Heart left ventricle (tissue), 16 donors: ENCODE measurements around the gene HLA-DPB1. TPM values are rescaled to one million over a fixed set of nuclear protein-coding genes. Genes with fewer than 3 reads are reported as not detected.

Source experiments
- ATAC-seq, 4 donors: fragments of 200-7000 bp; cut with Tn5 transposase; one replicate each; pipeline ENCODE4 v1.9.1; 2020 to 2022; ENCODE audit warnings: moderate library complexity in 4 of 4, mild to moderate bottlenecking in 3 of 4, moderate number of reproducible peaks in 1 of 4
- DNase-seq, 5 donors: peaks; one replicate each; pipeline ENCODE4 v3.0.0-alpha.2; 2020
- H3K27ac ChIP-seq, 12 donors: fragments of 200-600 bp; sonication (generic) in 4 of 12; one replicate each; pipeline versions ENCODE4 v1.5.0 to v1.8.0; 2016 to 2022; ENCODE audit warnings: mild to moderate bottlenecking in 2 of 12
- H3K27me3 ChIP-seq, 9 donors: fragments of 200-600 bp; sonication (generic) in 2 of 9; one replicate each; pipeline versions ENCODE4 v1.5.1 to v1.8.0; 2016 to 2022; ENCODE audit warnings: mild to moderate bottlenecking in 3 of 9
- H3K36me3 ChIP-seq, 9 donors: fragments of 200-600 bp; sonication (generic) in 2 of 9; one replicate each; pipeline versions ENCODE4 v1.5.0 to v1.8.0; 2018 to 2022; ENCODE audit warnings: mild to moderate bottlenecking in 2 of 9
- H3K4me1 ChIP-seq, 12 donors: fragments of 200-600 bp; sonication (generic) in 4 of 12; one replicate each; pipeline versions ENCODE4 v1.5.0 to v1.8.0; 2016 to 2022; ENCODE audit warnings: mild to moderate bottlenecking in 3 of 12
- H3K4me3 ChIP-seq, 12 donors: fragments of 200-600 bp; sonication (generic) in 4 of 12; one replicate each; pipeline versions ENCODE4 v1.5.0 to v1.8.0; 2017 to 2022; ENCODE audit warnings: mild to moderate bottlenecking in 9 of 12, moderate library complexity in 4 of 12
- H3K9me3 ChIP-seq, 12 donors: fragments of 200-600 bp; sonication (generic) in 4 of 12; one replicate each; pipeline versions ENCODE4 v1.5.0 to v1.8.0; 2016 to 2022; ENCODE audit warnings: mild to moderate bottlenecking in 1 of 12
- CTCF ChIP-seq, 12 donors: fragments of 200-600 bp; sonication (generic) in 4 of 12; IDR thresholded peaks; one replicate each; pipeline versions ENCODE4 v1.5.0 to v1.8.0; 2018 to 2022; ENCODE audit warnings: antibody characterized with exemption in 12 of 12, mild to moderate bottlenecking in 5 of 12
- POLR2A ChIP-seq, 2 donors: fragments of 450-650 bp; IDR thresholded peaks; one replicate each; pipeline ENCODE4 v1.6.1; 2017; ENCODE audit warnings: antibody characterized with exemption in 2 of 2, mild to moderate bottlenecking in 2 of 2, moderate library complexity in 2 of 2
- WGBS, 4 donors: extraction: QIAGEN DNeasy Blood & Tissue Kit in 2 of 4; methylation state at CpG; one replicate each; pipeline versions ENCODE4 v1.1.5 to v1.1.7; 2013 to 2018; 5-methylcytosine and 5-hydroxymethylcytosine counted together
- intact Hi-C, 10 donors: fragments of 100-400 bp; cut with DNase I; formaldehyde crosslinking; loops; one replicate each; pipeline versions ENCODE4 v1.11.1 to v1.14.2; 2022
- polyA plus RNA-seq, 2 donors: library from polyadenylated mRNA; stranded (reverse); fragments of 200-250 nt; gene quantifications; one replicate each; pipeline ENCODE4 v1.2.3, GENCODE V29; 2013
- total RNA-seq, 9 donors: library from RNA; depleted of rRNA in 2 of 9; stranded (reverse); fragments of >200 nt in 2 of 9; fragmentation: NEBNext Ultra II Directional in 3 of 9; extraction: Animal tissue kit (Norgen Biotek cat#: 25700) in 3 of 9; gene quantifications; one replicate each; pipeline versions ENCODE4 v1.1.0 to v1.2.4, GENCODE V29; 2016 to 2023
- donor health status: ischemic (EF 13 %, LVEDD 7.1; RV severe dilation, severe dysfunction).
- donor health status: healthy with polysubstance abuse.
- donor health status: DM: no; HTN: yes; CAD: no.
- donor health status: DM: no; HTN: no; CAD: no.
- donor health status: ischemic (EF 25% LVEDD 6.9; RV normal size, moderate dysfunction).
- donor health status: ischemic (EF 25% LVEDD 5.7; RV mildly dilated, moderate dysfunction).
- donor health status: healthy.
- donor health status: DM: yes; HTN: yes; CAD: no.
- donor health status: ischemic (EF 35%, LVEDD 5.7; RV mildly dilated, moderate dysfunction).
- donor health status: nonischemic (EF 11% LVEDD 7.7; RV severe dilation, severe dysfunction).
- donor health status: DM: yes; HTN: yes; CAD: no.
- donor health status: PGD.
- donor health status: ischemic (EF 29% LVEDD 5.4; RV normal size, mild dysfunction).
- donor health status: nonischemic (EF 23%, LVEDD 6.1; RV moderate dilation, normal function).

The HLA-DPB1 gene
- total and polyA plus RNA-seq, 11 donors: 16.6 to 346 (median 30.6) TPM

- Histone ChIP-seq H3K4me3 (no peak overlapping the region), H3K4me1 (no peaks in the 10 kb centered on the region), H3K27ac (no peak overlapping the region), H3K36me3 (no peaks in the 10 kb centered on the region), H3K9me3 (peaks cover 0 to 27% (median 7%) of the 10 kb centered on the region in 12 donors), H3K27me3 (peaks cover 0 to 8% (median 0%) of the 10 kb centered on the region in 9 donors)
- intact Hi-C loops: loop anchor here in 1 of 10 donors (5.0 kb wide), 1 partner anchor 181 kb away; no protein-coding TSS in a partner anchor
- TF ChIP-seq POLR2A (IDR thresholded peaks at IDR 0.05) (no peak), CTCF (IDR thresholded peaks at IDR 0.05) (no peak)
- WGBS, 4 donors: 50 to 61% (median 56%) methylated on average over 2 to 3 of the region's 3 CpGs
- DNase-seq: no peak
- no peak for ATAC-seq
Measured at GRCh38 chr6:33103776-33104175, 28.0 kb downstream of the HLA-DPB1 start.

GRCh38 chr6:33104887-33105286 lies 29.1 kb downstream of the HLA-DPB1 start:
- intact Hi-C loops: loop anchor here in 2 of 10 donors (5.0 kb wide), 2 partner anchors 132 to 183 kb away; no protein-coding TSS in a partner anchor
- no peak overlapping the region for H3K4me3 ChIP-seq
- H3K9me3 ChIP-seq: peaks cover 0 to 21% (median 6%) of the 10 kb centered on the region in 12 donors
- DNase-seq (no peak), ATAC-seq (no peak)
- TF ChIP-seq CTCF (IDR thresholded peaks at IDR 0.05) (no peak), POLR2A (IDR thresholded peaks at IDR 0.05) (no peak)
- 87 to 95% (median 93%) methylated on average over 1 of the region's 1 CpG for WGBS, 4 donors
- H3K36me3 ChIP-seq: no peaks in the 10 kb centered on the region
- H3K27me3 ChIP-seq: peaks cover 0 to 15% (median 0%) of the 10 kb centered on the region in 9 donors
- no peak overlapping the region for H3K27ac ChIP-seq
- H3K4me1 ChIP-seq: no peaks in the 10 kb centered on the region

GRCh38 chr6:33105386-33105785 lies 29.6 kb downstream of the HLA-DPB1 start:
- peaks cover 0 to 17% (median 0%) of the 10 kb centered on the region in 9 donors for H3K27me3 ChIP-seq
- WGBS, 4 donors: 61 to 91% (median 84%) methylated on average over 3 of the region's 3 CpGs
- H3K36me3 ChIP-seq: no peaks in the 10 kb centered on the region
- intact Hi-C loops: loop anchor here in 1 of 10 donors (5.0 kb wide), 1 partner anchor 132 kb away; no protein-coding TSS in a partner anchor
- DNase-seq: no peak
- no peaks in the 10 kb centered on the region for H3K4me1 ChIP-seq
- peaks cover 0 to 17% (median 5%) of the 10 kb centered on the region in 12 donors for H3K9me3 ChIP-seq
- no peak for ATAC-seq
- TF ChIP-seq POLR2A (IDR thresholded peaks at IDR 0.05) (no peak), CTCF (IDR thresholded peaks at IDR 0.05) (no peak)
- H3K4me3 ChIP-seq: no peak overlapping the region
- H3K27ac ChIP-seq: no peak overlapping the region

- no peak overlapping the region for H3K4me3 ChIP-seq
- WGBS, 4 donors: 50 to 71% (median 62%) methylated on average over 9 of the region's 9 CpGs
- peaks cover 0 to 17% (median 0%) of the 10 kb centered on the region in 9 donors for H3K27me3 ChIP-seq
- DNase-seq (no peak), ATAC-seq (no peak)
- no peak overlapping the region for H3K27ac ChIP-seq
- H3K9me3 ChIP-seq: peaks cover 0 to 9% (median 2%) of the 10 kb centered on the region in 12 donors
- intact Hi-C loops: loop anchor here in 1 of 10 donors (5.0 kb wide), 1 partner anchor 131 kb away; no protein-coding TSS in a partner anchor
- H3K4me1 ChIP-seq: no peaks in the 10 kb centered on the region
- TF ChIP-seq POLR2A (IDR thresholded peaks at IDR 0.05) (no peak), CTCF (IDR thresholded peaks at IDR 0.05) (no peak)
- H3K36me3 ChIP-seq: no peaks in the 10 kb centered on the region
Measured at GRCh38 chr6:33105916-33106871, 30.4 kb downstream of the HLA-DPB1 start.
